Muscle layer of colon (tissue), 2 donors: Measurements from ENCODE around the gene KIAA0232.

ENCODE experiments used
- H3K27ac ChIP-seq: one replicate; pipeline ENCODE4 v1.7.0; 2013; ENCODE audit warnings: low read depth, mild to moderate bottlenecking, low read length, moderate library complexity
- H3K27me3 ChIP-seq, 2 donors: one replicate each; pipeline ENCODE4 v1.7.0; 2013; ENCODE audit warnings: low read length in 2 of 2, mild to moderate bottlenecking in 2 of 2; ENCODE audit not compliant: insufficient read depth in 2 of 2, control insufficient read depth in 1 of 2
- H3K36me3 ChIP-seq: one replicate; pipeline ENCODE4 v1.7.0; 2013; ENCODE audit warnings: mild to moderate bottlenecking, low read length; ENCODE audit not compliant: insufficient read depth
- H3K4me1 ChIP-seq: one replicate; pipeline ENCODE4 v1.7.0; 2013; ENCODE audit warnings: mild to moderate bottlenecking, low read length; ENCODE audit not compliant: insufficient read depth
- H3K4me3 ChIP-seq, 2 donors: one replicate each; pipeline ENCODE4 v1.7.0; 2013; ENCODE audit warnings: low read length in 2 of 2, low read depth in 1 of 2, mild to moderate bottlenecking in 1 of 2, moderate library complexity in 1 of 2
- H3K9ac ChIP-seq: one replicate; pipeline ENCODE4 v1.7.0; 2013; ENCODE audit warnings: low read length
- H3K9me3 ChIP-seq: one replicate; pipeline ENCODE4 v1.7.0; 2013; ENCODE audit warnings: mild to moderate bottlenecking, low read length
- donor health status: abdominal sarcoma.
- donor health status: Adenocarcinoma of cecum.

KIAA0232 gene

DNA sequence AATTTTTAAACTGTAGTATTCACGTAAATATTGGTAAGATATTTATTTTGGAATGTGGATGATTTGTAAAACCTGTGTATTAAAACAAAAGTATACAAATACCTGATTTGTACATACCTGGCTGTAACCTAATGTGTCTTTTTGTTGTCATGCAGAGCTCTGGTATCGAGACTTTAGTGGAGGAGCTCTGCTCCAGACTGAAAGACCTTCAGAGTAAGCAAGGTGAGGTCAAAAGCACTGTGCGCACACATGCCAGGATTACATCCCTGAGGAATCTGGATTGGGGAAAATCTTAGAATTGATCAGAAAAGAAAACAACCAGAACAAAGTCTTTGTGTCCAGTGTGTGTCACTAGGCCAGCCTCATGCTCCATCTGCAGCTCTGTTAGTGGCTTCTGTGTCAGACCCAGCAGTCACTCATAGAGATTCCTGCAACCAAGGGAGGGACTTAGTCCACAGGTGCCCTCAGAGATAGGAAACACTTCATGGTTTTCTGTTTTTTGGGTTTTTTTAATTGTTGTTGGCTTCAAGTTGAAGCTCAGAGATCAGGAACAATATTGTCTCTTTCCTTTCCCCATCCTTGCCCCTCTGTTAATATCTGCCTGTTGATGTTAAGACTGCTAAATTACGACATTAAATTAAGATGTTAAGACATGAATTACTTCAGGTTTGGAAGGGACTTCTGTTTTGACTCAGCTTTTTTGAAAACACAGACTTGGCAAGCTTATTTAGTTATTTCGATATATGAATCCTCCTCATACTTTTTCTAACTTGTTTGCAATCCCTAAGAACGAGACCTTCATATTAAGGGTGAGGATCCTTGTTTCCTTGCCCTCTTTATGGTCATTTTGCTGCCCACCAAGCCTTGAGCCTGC is 74.7 kb downstream of the KIAA0232 start:
- Histone ChIP-seq H3K4me3 (no peak overlapping the region), H3K36me3 (peaks cover 47% of the 10 kb centered on the region), H3K9ac (no peak overlapping the region), H3K4me1 (peaks cover 24% of the 10 kb centered on the region), H3K27me3 (no peaks in the 10 kb centered on the region), H3K9me3 (peaks cover 7% of the 10 kb centered on the region), H3K27ac (no peak overlapping the region)

GRCh38 chr4:6858997-6859396 is 76.5 kb downstream of the KIAA0232 start:
- no peak overlapping the region for H3K27ac ChIP-seq
- H3K9me3 ChIP-seq, result no peaks in the 10 kb centered on the region
- H3K4me3 ChIP-seq, result no peak overlapping the region
- H3K4me1 ChIP-seq, result peaks cover 24% of the 10 kb centered on the region
- H3K9ac ChIP-seq, result no peak overlapping the region
- no peaks in the 10 kb centered on the region for H3K27me3 ChIP-seq
- H3K36me3 ChIP-seq, result peaks cover 55% of the 10 kb centered on the region

- Histone ChIP-seq H3K9ac (no peak overlapping the region), H3K27ac (no peak overlapping the region), H3K9me3 (no peaks in the 10 kb centered on the region), H3K4me1 (peaks cover 24% of the 10 kb centered on the region), H3K27me3 (no peaks in the 10 kb centered on the region), H3K36me3 (peaks cover 55% of the 10 kb centered on the region), H3K4me3 (no peak overlapping the region)
Observed at GRCh38 chr4:6859543-6859942, 77.0 kb downstream of the KIAA0232 start.

GRCh38 chr4:6868386-6868785 is 85.9 kb downstream of the KIAA0232 start:
- Histone ChIP-seq H3K9ac (no peak overlapping the region), H3K27ac (no peak overlapping the region), H3K9me3 (no peaks in the 10 kb centered on the region), H3K4me1 (peaks cover 3% of the 10 kb centered on the region), H3K4me3 (no peak overlapping the region), H3K36me3 (peaks cover 24% of the 10 kb centered on the region), H3K27me3 (no peaks in the 10 kb centered on the region)

DNA sequence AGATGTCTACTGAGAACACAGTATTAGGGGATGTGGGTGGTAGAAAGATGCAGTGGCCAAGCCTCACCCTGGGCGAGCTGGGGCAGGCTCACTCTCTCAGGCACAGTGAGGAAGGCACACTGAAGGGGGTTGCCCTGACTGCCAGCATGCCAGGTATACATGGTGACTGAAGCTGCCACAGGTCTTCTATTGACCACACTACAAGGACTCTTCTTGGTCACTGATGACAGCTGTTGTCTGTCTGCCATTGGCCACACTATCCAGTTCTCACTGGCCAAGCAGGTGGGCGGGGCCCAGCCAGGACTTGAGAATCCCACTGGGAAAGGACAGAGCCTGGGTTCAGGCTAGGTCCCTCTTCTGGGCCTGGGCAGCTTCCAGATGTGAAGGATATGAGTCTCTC is 87.4 kb downstream of the KIAA0232 start:
- Histone ChIP-seq H3K9ac (no peak overlapping the region), H3K4me1 (peaks cover 11% of the 10 kb centered on the region), H3K9me3 (no peaks in the 10 kb centered on the region), H3K27me3 (no peaks in the 10 kb centered on the region), H3K36me3 (peaks cover 32% of the 10 kb centered on the region), H3K4me3 (no peak overlapping the region), H3K27ac (no peak overlapping the region)

DNA sequence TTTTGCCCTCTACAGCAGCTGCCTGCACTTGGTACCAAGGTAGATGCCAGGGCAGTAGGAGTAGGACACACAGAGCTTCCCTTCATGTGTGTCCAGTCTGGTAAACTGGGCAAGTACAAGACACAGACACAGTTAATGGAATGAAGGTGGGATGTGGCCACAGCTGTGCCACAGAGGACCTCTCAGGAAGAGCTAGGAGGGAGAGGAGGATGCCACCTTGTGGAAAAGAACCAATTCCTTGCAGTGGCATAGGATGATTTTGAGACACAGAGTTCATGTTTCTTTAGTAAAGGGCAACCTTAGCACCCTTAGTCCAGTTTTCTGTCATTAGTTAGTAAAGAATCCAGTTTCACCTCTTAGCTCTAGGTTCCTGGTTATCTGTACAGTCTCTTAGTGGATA is 90.8 kb downstream of the KIAA0232 start:
- H3K4me1 ChIP-seq, result peaks cover 11% of the 10 kb centered on the region
- H3K9me3 ChIP-seq, result no peaks in the 10 kb centered on the region
- H3K9ac ChIP-seq, result no peak overlapping the region
- peaks cover 53% of the 10 kb centered on the region for H3K36me3 ChIP-seq
- no peaks in the 10 kb centered on the region for H3K27me3 ChIP-seq
- H3K27ac ChIP-seq, result no peak overlapping the region
- no peak overlapping the region for H3K4me3 ChIP-seq

DNA sequence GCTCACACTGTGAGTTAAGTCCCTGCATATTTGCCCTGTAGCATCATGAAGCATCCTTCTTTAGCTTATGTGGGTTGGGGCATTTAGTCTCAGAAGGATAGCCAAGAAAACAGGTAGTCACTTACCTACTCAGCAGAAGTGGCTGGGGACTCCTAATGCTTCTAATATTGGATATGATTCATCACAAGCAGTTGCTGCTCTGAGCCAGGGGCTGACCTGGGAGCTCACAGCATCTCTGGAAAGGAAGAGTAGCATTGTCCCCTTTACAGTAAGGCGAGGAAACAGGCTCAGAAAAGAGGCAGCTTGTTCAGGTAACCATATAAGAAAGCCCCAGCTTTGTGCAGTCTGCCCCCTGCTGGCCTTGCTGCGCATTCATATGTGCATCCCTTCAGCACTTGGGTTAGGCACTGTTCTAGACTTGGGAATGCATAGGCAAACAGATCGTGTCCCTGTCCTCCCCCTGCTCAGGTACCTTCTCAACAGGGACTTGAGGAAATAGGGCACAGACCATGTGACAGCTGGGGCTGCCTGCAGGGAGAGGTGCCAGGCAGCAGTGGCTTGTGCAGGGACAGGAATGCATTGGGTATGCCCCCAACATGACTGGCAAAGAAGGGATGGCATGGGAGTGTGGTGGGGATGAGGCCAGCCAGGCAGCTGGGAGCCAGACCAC is 91.4 kb downstream of the KIAA0232 start:
- H3K9me3 ChIP-seq, result no peaks in the 10 kb centered on the region
- H3K27me3 ChIP-seq, result no peaks in the 10 kb centered on the region
- H3K27ac ChIP-seq, result no peak overlapping the region
- H3K4me3 ChIP-seq, result no peak overlapping the region
- H3K36me3 ChIP-seq, result peaks cover 55% of the 10 kb centered on the region
- H3K9ac ChIP-seq, result no peak overlapping the region
- H3K4me1 ChIP-seq, result peaks cover 11% of the 10 kb centered on the region

- Histone ChIP-seq H3K4me1 (peaks cover 11% of the 10 kb centered on the region), H3K27ac (no peak overlapping the region), H3K27me3 (no peaks in the 10 kb centered on the region), H3K9ac (no peak overlapping the region), H3K9me3 (no peaks in the 10 kb centered on the region), H3K4me3 (no peak overlapping the region), H3K36me3 (peaks cover 62% of the 10 kb centered on the region)
Observed at GRCh38 chr4:6874981-6875380, 92.5 kb downstream of the KIAA0232 start.

DNA sequence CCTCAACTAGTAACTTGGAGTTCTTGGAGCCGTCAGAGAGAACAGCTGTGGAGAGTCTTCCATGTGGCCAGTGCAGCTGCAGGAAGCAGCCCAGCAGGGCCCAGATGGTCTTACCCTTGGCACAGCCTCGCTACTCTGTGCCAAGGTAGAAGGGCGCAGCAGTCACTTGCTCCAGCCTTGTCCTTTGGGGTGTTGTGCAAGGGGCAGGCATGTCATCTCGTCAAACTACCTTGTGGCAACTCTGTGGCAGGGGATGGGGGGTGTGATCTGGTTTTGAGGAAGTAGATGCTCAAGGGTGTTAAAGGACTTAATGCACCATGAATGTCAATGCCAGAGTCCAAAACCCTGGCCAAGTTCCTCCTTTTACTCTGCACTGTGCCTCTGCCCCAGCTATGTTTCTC is 92.9 kb downstream of the KIAA0232 start:
- Histone ChIP-seq H3K9me3 (no peaks in the 10 kb centered on the region), H3K4me1 (peaks cover 11% of the 10 kb centered on the region), H3K27ac (no peak overlapping the region), H3K9ac (no peak overlapping the region), H3K27me3 (no peaks in the 10 kb centered on the region), H3K36me3 (peaks cover 62% of the 10 kb centered on the region), H3K4me3 (no peak overlapping the region)

- Histone ChIP-seq H3K9me3 (no peaks in the 10 kb centered on the region), H3K9ac (no peak overlapping the region), H3K4me3 (no peak overlapping the region), H3K27ac (no peak overlapping the region), H3K36me3 (peaks cover 68% of the 10 kb centered on the region), H3K27me3 (no peaks in the 10 kb centered on the region), H3K4me1 (peaks cover 11% of the 10 kb centered on the region)
Observed at GRCh38 chr4:6876440-6876839, 93.9 kb downstream of the KIAA0232 start.

- no peaks in the 10 kb centered on the region for H3K9me3 ChIP-seq
- peaks cover 11% of the 10 kb centered on the region for H3K4me1 ChIP-seq
- no peak overlapping the region for H3K27ac ChIP-seq
- peaks cover 68% of the 10 kb centered on the region for H3K36me3 ChIP-seq
- no peak overlapping the region for H3K4me3 ChIP-seq
- no peaks in the 10 kb centered on the region for H3K27me3 ChIP-seq
- H3K9ac ChIP-seq, result no peak overlapping the region
Observed at GRCh38 chr4:6877067-6877466, 94.5 kb downstream of the KIAA0232 start.
